Activated T-cell treated with anti-CD3 and anti-CD28 coated beads for 24 hours (primary cell): Measurements from ENCODE around the gene SFT2D3.

ENCODE experiments used
- DNase-seq: peaks from one replicate; pipeline ENCODE4 v3.0.0-alpha.2; 2020; ENCODE audit warnings: low read depth

SFT2D3 gene

GRCh38 chr2:127707890-127708648 is 6.8 kb downstream of the SFT2D3 start:
- DNase-seq, result no peak

GRCh38 chr2:127709336-127709735 is 8.0 kb downstream of the SFT2D3 start:
- no peak for DNase-seq

GRCh38 chr2:127712999-127713398 is 11.7 kb downstream of the SFT2D3 start:
- no peak for DNase-seq

- DNase-seq, result no peak
Measured at GRCh38 chr2:127713562-127713961, 12.3 kb downstream of the SFT2D3 start.

- no peak for DNase-seq
Measured at GRCh38 chr2:127715778-127716449, 14.6 kb downstream of the SFT2D3 start.

GRCh38 chr2:127718271-127718670 is 17.0 kb downstream of the SFT2D3 start:
- no peak for DNase-seq

GRCh38 chr2:127719301-127720218 is 18.3 kb downstream of the SFT2D3 start:
- no peak for DNase-seq

GRCh38 chr2:127721311-127721977 is 20.1 kb downstream of the SFT2D3 start:
- no peak for DNase-seq

GRCh38 chr2:127721978-127722355 is 20.7 kb downstream of the SFT2D3 start:
- DNase-seq, result no peak

GRCh38 chr2:127722807-127723206 is 21.5 kb downstream of the SFT2D3 start:
- no peak for DNase-seq

GRCh38 chr2:127726158-127726880 is 25.0 kb downstream of the SFT2D3 start:
- DNase-seq, result no peak

GRCh38 chr2:127733113-127733815 is 32.0 kb downstream of the SFT2D3 start:
- DNase-seq, result no peak

- no peak for DNase-seq
Measured at GRCh38 chr2:127733816-127734537, 32.7 kb downstream of the SFT2D3 start.

- DNase-seq, result no peak
Measured at GRCh38 chr2:127735044-127735443, 33.7 kb downstream of the SFT2D3 start.

GRCh38 chr2:127735537-127736399 is 34.5 kb downstream of the SFT2D3 start:
- DNase-seq, result no peak

- no peak for DNase-seq
Measured at GRCh38 chr2:127737892-127738291, 36.6 kb downstream of the SFT2D3 start.

- DNase-seq, result no peak
Measured at GRCh38 chr2:127739800-127740199, 38.5 kb downstream of the SFT2D3 start.

GRCh38 chr2:127740665-127741288 is 39.5 kb downstream of the SFT2D3 start:
- DNase-seq, result no peak
